PC-3 (cell line): ENCODE measurements around the gene IL1RAPL1.

Experiments used
- CTCF ChIP-seq: fragments of 300-600 bp; sonication (generic); conservative IDR thresholded peaks from 2 replicates; pipeline ENCODE4 v1.5.1; 2017; ENCODE audit warnings: antibody characterized with exemption, low read depth, mild to moderate bottlenecking, low read length
- EZH2 ChIP-seq: fragments of 300-600 bp; sonication (generic); IDR thresholded peaks from one replicate; pipeline ENCODE4 v1.6.1; 2017; ENCODE audit warnings: antibody characterized with exemption, mild to moderate bottlenecking, low read length; ENCODE audit not compliant: unreplicated experiment

GRCh38 chrX:29721152-29721551 lies 1133.9 kb downstream of the IL1RAPL1 start:
- TF ChIP-seq CTCF (no peak), EZH2 (no peak)
